ENCODE data around the gene RCN1. TPM values are rescaled to one million over a fixed set of nuclear protein-coding genes. Genes with fewer than 3 reads are reported as not detected.

RCN1 gene
- total and polyA plus RNA-seq, 9 of the 15 experiments (the other 6 are each of a cell fraction or from before 2014, with no cell fraction given): 2.1 to 8.7 (median 7.2) TPM

- TF ChIP-seq ZNF609 (CRISPR knock-in tag; IDR thresholded peaks at IDR 0.05; ENCODE audit: borderline replicate concordance) (no peak), WHSC1 (IDR thresholded peaks at IDR 0.05; ENCODE audit: low read length) (no peak)
Measured at GRCh38 chr11:32070692-32071091, 20.2 kb upstream of the RCN1 start (continued).

GRCh38 chr11:32071811-32072210 is 19.1 kb upstream of the RCN1 start:
- H4K20me1 ChIP-seq (replicated peaks; ENCODE audit: control insufficient read depth, insufficient read depth, low read length): no peaks in the 10 kb centered on the region
- H3K9ac ChIP-seq (ENCODE audit: insufficient read depth in 1 of 2, low read depth in 2 of 2, low read length in 2 of 2): no peak overlapping the region
- intact Hi-C loops (cut with micrococcal nuclease): no loop called here
- ATAC-seq: peak; percentile 74; the same call in 2 of the 3 replicates
- H2AFZ ChIP-seq (ENCODE audit: low read depth, low read length): no peak overlapping the region
- no peaks in the 10 kb centered on the region for H3K79me2 ChIP-seq (ENCODE audit: control insufficient read depth, insufficient read depth, low read length)
- H3K4me1 ChIP-seq (replicated peaks in 1 of 2; ENCODE audit: control insufficient read depth in 2 of 2, insufficient read depth in 2 of 2, low read length in 2 of 2): no peaks in the 10 kb centered on the region
- peak in 3 of 4 experiments; percentile 9 to 15 (median 14) for DNase-seq (ENCODE audit: extremely low read depth in 1 of 4, low spot score in 3 of 4)
- no peak overlapping the region for H3K4me2 ChIP-seq (ENCODE audit: insufficient read depth, low read length)
- H3K4me3 ChIP-seq: no peak overlapping the region
- no peaks in the 10 kb centered on the region for H3K9me3 ChIP-seq (replicated peaks; ENCODE audit: control insufficient read depth, insufficient read depth, low read depth, low read length)
- ChIA-PET CTCF (ENCODE audit: low intra/inter-chr PET ratio) (no interaction called here), POLR2A (interaction anchor here (0.6 to 1.5 kb wide), 2 partner anchors 10 to 18 kb away, joined by 4 read pairs; no protein-coding TSS in a partner anchor)
- FAIRE-seq: no peak
- no peaks in the 10 kb centered on the region for H3K9me1 ChIP-seq (ENCODE audit: control insufficient read depth, insufficient read depth, low read length)
- H3K36me3 ChIP-seq (ENCODE audit: control insufficient read depth, insufficient read depth, low read length): no peaks in the 10 kb centered on the region
- H3K27me3 ChIP-seq (ENCODE audit: control insufficient read depth in 2 of 2, insufficient read depth in 2 of 2, low read length in 2 of 2): peaks cover 10 to 26% of the 10 kb centered on the region in 2 experiments; a peak in 3 of 5 replicates
- WGBS (ENCODE audit: insufficient coverage, low coverage, missing lambda C conversion rate): 2% methylated on average over 4 of the region's 4 CpGs
- TF ChIP-seq SIRT6 (IDR thresholded peaks at IDR 0.05; ENCODE audit: low read depth, low read length) (no peak), CBX2 (IDR thresholded peaks at IDR 0.05; ENCODE audit: insufficient read depth, low read length, poor library complexity, severe bottlenecking) (no peak), RBM25 (IDR thresholded peaks at IDR 0.05; ENCODE audit: low read depth, low read length, severe bottlenecking) (peak; percentile 15), PHB2 (IDR thresholded peaks at IDR 0.05; ENCODE audit: low read depth) (no peak), CTCF (IDR thresholded peaks at IDR 0.05 in 2 of 3, conservative IDR thresholded peaks at IDR 0.05 in 1 of 3; ENCODE audit: insufficient read depth in 2 of 3, low read depth in 1 of 3, low read length in 3 of 3) (peak; percentile 20 to 27 (median 26); a peak in 2 of 6 replicates)
- no TSS peak for BruUV-seq (replicated peaks)
- no peak overlapping the region for H3K27ac ChIP-seq (ENCODE audit: extremely low read depth, low read depth, low read length)
- in situ Hi-C loops (cut with MboI): no loop called here
